Esophagus (tissue), 2 donors: ENCODE data around the gene SCARB2. TPM values are rescaled to one million over a fixed set of nuclear protein-coding genes. Genes with fewer than 3 reads are reported as not detected.

Experiments used
- H3K27ac ChIP-seq, 2 donors: one replicate each; pipeline ENCODE4 v1.5.1; 2013; ENCODE audit warnings: low read depth in 2 of 2, mild to moderate bottlenecking in 2 of 2, inconsistent platforms in 1 of 2, low read length in 1 of 2, moderate library complexity in 1 of 2
- H3K27me3 ChIP-seq, 2 donors: one replicate each; pipeline ENCODE4 v1.6.1; 2013; ENCODE audit warnings: low read length in 2 of 2, control low read depth in 1 of 2, mild to moderate bottlenecking in 1 of 2; ENCODE audit not compliant: insufficient read depth in 2 of 2, control insufficient read depth in 1 of 2
- H3K36me3 ChIP-seq, 2 donors: one replicate each; pipeline ENCODE4 v1.6.1; 2013; ENCODE audit warnings: low read length in 1 of 2; ENCODE audit not compliant: control insufficient read depth in 2 of 2, insufficient read depth in 2 of 2
- H3K4me1 ChIP-seq, 2 donors: one replicate each; pipeline ENCODE4 v1.6.1; 2013; ENCODE audit warnings: low read length in 1 of 2; ENCODE audit not compliant: control insufficient read depth in 2 of 2, insufficient read depth in 2 of 2
- H3K4me3 ChIP-seq, 2 donors: one replicate each; pipeline ENCODE4 v1.5.1; 2013; ENCODE audit warnings: low read length in 2 of 2, mild to moderate bottlenecking in 2 of 2, low read depth in 1 of 2, moderate library complexity in 1 of 2
- H3K9me3 ChIP-seq, 2 donors: one replicate each; pipeline ENCODE4 v1.6.1; 2013; ENCODE audit warnings: mild to moderate bottlenecking in 2 of 2, low read depth in 1 of 2, low read length in 1 of 2, moderate library complexity in 1 of 2; ENCODE audit not compliant: control insufficient read depth in 2 of 2, insufficient read depth in 1 of 2
- WGBS, 2 donors: extraction: QIAGEN DNeasy Blood & Tissue Kit; methylation state at CpG; one replicate each; pipeline ENCODE4 v1.1.7; 2013; 5-methylcytosine and 5-hydroxymethylcytosine counted together
- polyA plus RNA-seq, 2 donors: library from polyadenylated mRNA; stranded (reverse); fragments of 200-250 nt; gene quantifications; one replicate each; pipeline ENCODE4 v1.2.3, GENCODE V29; 2013
- donor health status: healthy with polysubstance abuse.
- donor health status: Bipolar disorder and iron deficiency.

Gene SCARB2
- polyA plus RNA-seq, 2 donors, result 21.7 to 26.3 TPM

DNA sequence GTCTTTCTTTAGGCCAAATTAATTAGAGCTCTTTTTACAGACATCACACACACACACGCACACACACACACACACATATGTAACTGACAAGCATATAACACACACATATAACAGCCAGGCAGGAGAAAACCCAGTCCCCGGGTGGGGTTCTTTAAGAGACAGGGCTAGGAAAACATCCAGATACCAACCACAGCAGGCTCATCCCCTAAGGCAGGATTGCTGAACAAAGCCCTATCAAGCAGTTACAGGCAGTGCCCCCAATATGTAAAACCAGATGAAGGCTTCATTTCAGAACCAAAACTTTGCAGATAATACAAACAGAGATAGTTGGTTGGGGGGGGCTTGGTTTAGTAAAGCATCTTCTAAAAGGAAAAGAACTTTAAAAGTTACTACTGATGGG lies 19.9 kb upstream of the SCARB2 start:
- Histone ChIP-seq H3K4me3 (peak overlapping the region in 1 of 2 donors; percentile 36), H3K27ac (no peak overlapping the region), H3K27me3 (no peaks in the 10 kb centered on the region), H3K4me1 (peaks cover 0 to 2% of the 10 kb centered on the region in 2 donors), H3K36me3 (no peaks in the 10 kb centered on the region), H3K9me3 (no peaks in the 10 kb centered on the region)
- WGBS, 2 donors, result 30 to 39% methylated on average over 2 of the region's 2 CpGs

DNA sequence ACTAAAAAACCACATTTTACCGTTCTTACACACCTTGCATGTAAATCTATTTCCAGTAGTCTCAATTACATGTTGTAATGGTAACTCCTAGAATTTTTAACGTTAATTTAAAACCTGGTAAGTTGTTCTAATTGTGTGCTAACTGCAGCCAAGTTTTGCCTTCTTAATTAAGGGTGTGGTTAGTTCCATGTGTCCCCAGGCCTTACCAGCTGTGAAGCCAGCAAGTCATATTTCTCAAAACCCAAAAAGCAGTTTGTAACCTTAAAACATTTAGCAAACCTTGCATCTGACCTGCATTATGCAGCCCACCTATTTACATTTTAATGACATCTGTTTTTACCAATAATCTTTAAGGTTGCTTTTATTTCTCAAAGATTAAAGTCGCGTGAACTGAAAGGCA lies 19.5 kb upstream of the SCARB2 start:
- Histone ChIP-seq H3K27ac (no peak overlapping the region), H3K36me3 (no peaks in the 10 kb centered on the region), H3K4me1 (peaks cover 0 to 2% of the 10 kb centered on the region in 2 donors), H3K9me3 (no peaks in the 10 kb centered on the region), H3K4me3 (no peak overlapping the region), H3K27me3 (no peaks in the 10 kb centered on the region)
- WGBS, 2 donors, result 54 to 55% methylated on average over 4 of the region's 4 CpGs

DNA sequence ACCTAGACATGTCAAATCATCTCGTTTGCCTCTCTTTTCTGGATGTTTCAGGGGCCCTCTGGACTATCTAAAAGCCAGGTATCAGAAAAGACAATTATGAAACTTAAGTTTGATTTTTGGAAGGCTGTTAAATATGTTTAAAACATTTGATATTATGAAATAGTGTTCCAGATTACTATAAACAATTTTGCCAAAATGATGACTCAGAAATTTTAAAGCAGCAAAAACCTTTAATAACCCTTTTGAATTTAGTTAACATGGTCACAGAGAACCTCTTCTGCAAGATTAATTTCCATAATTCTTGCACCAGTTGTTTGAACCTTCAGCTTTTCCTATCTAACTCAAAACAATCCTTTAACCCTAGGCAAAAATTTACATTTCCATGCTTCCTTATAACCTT lies 19.1 kb upstream of the SCARB2 start:
- Histone ChIP-seq H3K36me3 (no peaks in the 10 kb centered on the region), H3K9me3 (no peaks in the 10 kb centered on the region), H3K4me3 (no peak overlapping the region), H3K27ac (no peak overlapping the region), H3K27me3 (no peaks in the 10 kb centered on the region), H3K4me1 (peaks cover 0 to 2% of the 10 kb centered on the region in 2 donors)
- 54 to 69% methylated on average over 1 of the region's 1 CpG for WGBS, 2 donors

DNA sequence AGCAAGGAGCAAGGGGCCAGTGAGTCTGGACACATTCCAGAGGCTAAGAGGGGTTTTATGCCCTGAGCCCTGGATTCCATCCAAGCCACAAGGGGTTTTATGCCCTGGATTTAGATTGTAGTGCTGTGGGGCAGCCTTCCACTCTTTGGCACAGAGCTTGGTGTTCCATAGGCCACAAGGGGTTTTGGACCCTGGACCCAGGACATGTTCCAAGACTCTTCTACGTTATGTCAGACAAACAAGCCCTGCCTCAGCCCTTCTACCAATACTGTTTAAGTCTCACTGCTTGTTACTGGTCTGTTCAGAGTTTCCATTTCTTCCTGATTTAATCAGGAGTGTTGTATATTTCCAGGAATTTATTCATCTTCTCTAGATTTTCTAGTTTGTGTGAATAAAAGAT lies 12.8 kb upstream of the SCARB2 start:
- 0 to 4% methylated on average over 1 of the region's 1 CpG for WGBS, 2 donors
- Histone ChIP-seq H3K27me3 (no peaks in the 10 kb centered on the region), H3K4me3 (no peak overlapping the region), H3K27ac (no peak overlapping the region), H3K4me1 (no peaks in the 10 kb centered on the region), H3K36me3 (no peaks in the 10 kb centered on the region), H3K9me3 (no peaks in the 10 kb centered on the region)

DNA sequence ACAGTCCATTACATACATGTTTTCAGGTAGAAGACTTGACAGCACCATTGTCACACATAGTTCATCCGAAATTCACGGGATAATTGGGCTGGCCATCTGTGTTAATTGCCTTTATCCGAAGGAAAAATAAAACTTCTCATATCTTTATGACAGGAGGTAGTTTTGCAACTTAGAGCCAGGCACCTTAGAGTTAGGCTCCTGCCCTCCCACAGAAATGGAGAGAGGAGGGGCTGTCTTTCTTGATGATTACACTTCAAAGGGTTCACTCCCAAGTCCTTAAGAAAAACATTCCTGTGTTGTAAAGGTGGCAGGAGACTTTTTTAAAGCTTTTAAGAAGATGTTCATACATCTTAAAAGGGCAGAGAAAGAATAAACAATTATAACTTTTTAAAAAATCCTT lies 10.5 kb upstream of the SCARB2 start:
- H3K9me3 ChIP-seq, result no peaks in the 10 kb centered on the region
- no peak overlapping the region for H3K27ac ChIP-seq
- 63 to 80% methylated on average over 3 of the region's 3 CpGs for WGBS, 2 donors
- no peak overlapping the region for H3K4me3 ChIP-seq
- no peaks in the 10 kb centered on the region for H3K27me3 ChIP-seq
- no peaks in the 10 kb centered on the region for H3K36me3 ChIP-seq
- H3K4me1 ChIP-seq, result no peaks in the 10 kb centered on the region

DNA sequence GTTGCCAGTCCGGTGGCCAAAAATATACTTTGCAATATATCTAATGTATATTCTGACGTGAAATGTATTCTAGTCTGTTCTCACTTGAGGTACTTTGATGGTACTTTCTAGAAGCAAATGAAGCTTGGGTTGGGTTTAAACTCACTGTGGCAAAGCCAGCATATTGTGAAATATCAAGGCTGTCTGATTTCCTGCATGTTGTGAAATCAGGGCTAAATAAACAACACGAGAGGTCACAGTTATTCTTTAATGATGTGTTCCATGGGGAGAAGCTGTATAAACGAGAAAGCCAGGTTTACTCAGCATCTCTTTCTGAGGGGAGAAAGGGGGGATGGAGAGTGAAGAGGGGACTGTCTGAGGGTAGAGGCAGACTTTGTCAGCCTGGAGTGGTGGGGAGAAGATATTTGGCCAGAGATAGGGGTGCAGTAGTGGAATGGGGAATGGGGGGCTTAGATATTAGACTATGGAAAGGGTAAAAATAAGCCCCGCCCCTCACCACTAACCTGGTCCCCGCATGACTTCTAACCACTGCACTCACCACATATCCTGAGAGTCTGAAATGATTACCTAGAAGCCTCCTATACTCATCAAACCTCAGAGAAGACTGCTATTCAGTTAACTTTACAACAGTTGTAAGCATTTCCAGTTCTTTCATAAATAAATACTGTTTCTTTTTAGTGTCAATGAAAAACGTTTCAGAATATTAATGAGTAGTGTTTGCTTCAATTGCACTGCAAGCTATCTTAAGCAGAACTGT lies 5.9 kb upstream of the SCARB2 start:
- Histone ChIP-seq H3K36me3 (no peaks in the 10 kb centered on the region), H3K27ac (no peak overlapping the region), H3K4me3 (no peak overlapping the region), H3K27me3 (no peaks in the 10 kb centered on the region), H3K9me3 (no peaks in the 10 kb centered on the region), H3K4me1 (peaks cover 2% of the 10 kb centered on the region in 2 donors)
- WGBS, 2 donors, result 48 to 49% methylated on average over 7 of the region's 7 CpGs

DNA sequence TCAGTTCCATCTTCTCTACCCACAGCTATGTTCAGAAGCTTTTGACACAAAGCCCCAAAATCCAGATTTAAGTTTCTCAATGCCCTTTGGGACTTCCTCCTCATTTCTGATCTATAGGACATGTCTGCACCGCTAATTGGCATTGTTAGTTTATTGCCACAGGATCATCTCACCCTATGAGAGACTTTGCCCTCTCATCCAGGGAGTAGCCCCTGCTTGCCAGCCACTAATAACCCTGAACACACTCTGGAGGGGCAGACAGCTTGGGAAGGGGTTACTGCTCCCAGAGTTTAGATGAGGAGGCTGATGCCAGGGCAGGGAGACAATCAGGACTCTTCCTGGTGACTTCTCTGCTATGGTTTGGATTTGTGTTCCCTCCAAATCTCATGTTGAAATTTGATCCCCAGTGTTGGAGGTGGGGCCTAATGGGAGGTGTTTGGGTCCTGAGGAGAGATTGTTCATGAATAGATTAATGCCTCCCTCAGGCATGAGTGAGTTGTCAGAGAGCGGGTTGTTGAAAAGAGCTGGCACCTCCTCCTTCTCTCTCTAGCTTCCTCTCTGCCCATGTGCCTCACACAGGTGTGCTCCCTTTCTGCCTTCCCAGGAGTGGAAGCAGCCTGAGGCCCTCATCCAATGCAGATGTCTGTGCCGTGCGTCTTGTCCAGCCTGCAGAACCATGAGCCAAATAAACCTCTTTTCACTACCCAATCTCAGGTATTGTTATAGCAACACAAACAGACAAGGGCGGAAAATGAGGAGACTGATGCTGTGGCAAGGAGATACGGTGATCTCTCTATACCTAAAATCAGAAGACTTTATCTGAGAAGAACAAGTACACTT lies 3.6 kb upstream of the SCARB2 start:
- WGBS, 2 donors, result 67 to 71% methylated on average over 6 of the region's 6 CpGs
- Histone ChIP-seq H3K4me3 (no peak overlapping the region), H3K9me3 (no peaks in the 10 kb centered on the region), H3K4me1 (peaks cover 2 to 6% of the 10 kb centered on the region in 2 donors), H3K27me3 (no peaks in the 10 kb centered on the region), H3K27ac (peak overlapping the region in 1 of 2 donors; percentile 0), H3K36me3 (no peaks in the 10 kb centered on the region)

DNA sequence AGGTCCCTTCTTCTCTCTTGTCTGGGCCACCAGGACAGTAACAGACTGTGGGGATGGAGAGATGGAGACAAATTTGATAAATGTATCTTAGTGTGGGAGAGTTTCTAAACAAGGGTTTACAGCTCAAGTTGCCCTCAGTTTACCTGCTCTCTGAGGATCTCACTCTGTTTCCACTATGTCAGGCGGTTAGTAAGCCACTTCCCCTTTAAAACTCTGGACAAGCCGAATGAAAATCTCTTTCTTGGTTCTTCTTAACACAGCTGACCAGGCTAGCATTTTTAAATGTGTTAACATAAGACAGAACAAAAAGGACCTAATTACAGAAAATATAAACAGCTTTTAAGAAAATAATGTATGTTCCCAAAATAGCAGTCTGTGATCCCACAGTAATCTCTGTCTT lies 2.9 kb upstream of the SCARB2 start:
- H3K36me3 ChIP-seq, result no peaks in the 10 kb centered on the region
- no peak overlapping the region for H3K27ac ChIP-seq
- H3K9me3 ChIP-seq, result no peaks in the 10 kb centered on the region
- 84 to 91% methylated on average over 2 of the region's 2 CpGs for WGBS, 2 donors
- no peaks in the 10 kb centered on the region for H3K27me3 ChIP-seq
- H3K4me1 ChIP-seq, result peaks cover 2 to 6% of the 10 kb centered on the region in 2 donors
- H3K4me3 ChIP-seq, result no peak overlapping the region

DNA sequence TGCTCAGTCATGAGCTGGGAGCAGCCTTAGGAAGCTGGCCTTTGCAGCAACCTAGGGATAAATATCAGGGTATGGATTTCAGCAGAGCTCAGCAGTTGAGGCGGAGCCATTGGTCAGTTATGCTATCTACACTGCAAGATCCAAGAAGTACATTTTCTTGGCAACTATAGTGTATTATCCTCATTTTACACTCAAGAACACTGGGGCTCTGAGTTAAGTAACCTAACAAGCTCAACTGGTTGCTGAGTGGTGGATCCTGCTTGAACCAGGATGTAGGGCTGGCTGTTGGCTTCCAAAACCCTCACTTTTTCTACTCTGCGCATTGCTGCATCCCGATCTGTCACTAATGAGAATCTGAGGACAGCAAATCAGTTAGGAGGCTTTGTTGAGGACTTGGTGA lies 1.5 kb upstream of the SCARB2 start:
- Histone ChIP-seq H3K27ac (peak overlapping the region; percentile 98 to 99), H3K36me3 (no peaks in the 10 kb centered on the region), H3K27me3 (no peaks in the 10 kb centered on the region), H3K4me3 (no peak overlapping the region), H3K9me3 (no peaks in the 10 kb centered on the region), H3K4me1 (peaks cover 2 to 6% of the 10 kb centered on the region in 2 donors)
- 83 to 87% methylated on average over 3 of the region's 3 CpGs for WGBS, 2 donors
